ENCODE measurements around the gene OTULIN.

The OTULIN gene

DNA sequence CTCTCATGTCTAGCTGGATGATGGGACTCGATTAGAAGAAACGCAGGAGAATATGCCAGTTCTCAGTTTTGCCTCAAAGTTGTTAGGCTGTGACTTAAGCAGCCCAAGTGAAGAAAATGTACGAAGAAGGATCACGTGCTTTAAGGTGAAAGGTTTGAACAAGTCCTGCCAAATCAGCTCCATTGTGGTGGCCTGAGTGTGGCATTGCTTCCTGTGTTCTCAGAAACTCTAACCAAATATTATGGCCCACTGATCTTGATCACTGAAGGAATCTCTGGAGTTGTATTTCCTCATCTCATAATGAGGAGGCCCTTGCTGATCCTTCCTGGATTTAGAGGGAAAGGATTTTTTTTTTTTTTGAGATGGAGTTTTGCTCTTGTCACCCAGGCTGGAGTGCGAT, 44.0 kb downstream of the OTULIN start:
- DNase-seq (ENCODE audit: insufficient read length, low spot score) (no peak), FAIRE-seq (no peak)
- TF ChIP-seq, protein P1, sequence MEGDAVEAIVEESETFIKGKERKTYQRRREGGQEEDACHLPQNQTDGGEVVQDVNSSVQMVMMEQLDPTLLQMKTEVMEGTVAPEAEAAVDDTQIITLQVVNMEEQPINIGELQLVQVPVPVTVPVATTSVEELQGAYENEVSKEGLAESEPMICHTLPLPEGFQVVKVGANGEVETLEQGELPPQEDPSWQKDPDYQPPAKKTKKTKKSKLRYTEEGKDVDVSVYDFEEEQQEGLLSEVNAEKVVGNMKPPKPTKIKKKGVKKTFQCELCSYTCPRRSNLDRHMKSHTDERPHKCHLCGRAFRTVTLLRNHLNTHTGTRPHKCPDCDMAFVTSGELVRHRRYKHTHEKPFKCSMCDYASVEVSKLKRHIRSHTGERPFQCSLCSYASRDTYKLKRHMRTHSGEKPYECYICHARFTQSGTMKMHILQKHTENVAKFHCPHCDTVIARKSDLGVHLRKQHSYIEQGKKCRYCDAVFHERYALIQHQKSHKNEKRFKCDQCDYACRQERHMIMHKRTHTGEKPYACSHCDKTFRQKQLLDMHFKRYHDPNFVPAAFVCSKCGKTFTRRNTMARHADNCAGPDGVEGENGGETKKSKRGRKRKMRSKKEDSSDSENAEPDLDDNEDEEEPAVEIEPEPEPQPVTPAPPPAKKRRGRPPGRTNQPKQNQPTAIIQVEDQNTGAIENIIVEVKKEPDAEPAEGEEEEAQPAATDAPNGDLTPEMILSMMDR (IDR thresholded peaks at IDR 0.05; ENCODE audit: insufficient read depth, missing control alignments) = no peak

DNA sequence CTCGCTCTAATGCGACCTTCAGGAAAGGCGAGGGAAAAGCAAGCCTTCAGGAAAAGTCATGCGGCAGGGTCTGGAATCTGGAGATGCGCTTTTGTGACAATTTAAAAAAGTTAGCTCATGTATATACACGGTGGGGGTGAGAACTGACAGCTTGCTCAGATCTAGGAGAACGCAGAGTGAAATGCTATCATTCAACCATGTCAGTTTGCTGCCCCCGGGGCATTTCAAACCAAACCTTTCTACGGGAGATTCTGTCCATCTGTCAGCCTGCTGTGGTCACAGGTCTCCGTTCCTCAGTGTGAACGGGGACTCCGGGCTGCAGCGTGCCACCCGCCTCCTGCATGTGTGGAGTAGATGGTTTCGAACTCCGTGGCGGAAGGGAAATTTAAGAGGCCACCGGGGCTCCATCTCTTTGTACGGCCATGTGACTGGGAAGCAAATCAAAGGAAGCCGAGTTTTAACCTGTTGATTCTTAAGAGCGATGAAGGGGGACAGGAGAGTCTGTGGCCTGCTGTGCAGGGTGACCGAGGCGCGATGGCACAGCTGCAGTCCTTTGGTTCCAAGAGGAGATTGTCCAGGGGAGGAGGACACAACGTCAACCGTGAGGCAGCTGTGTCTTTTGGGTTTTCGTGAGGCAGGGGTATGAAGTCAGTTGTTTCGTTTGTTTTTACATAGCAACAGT, 45.9 kb downstream of the OTULIN start:
- DNase-seq (ENCODE audit: insufficient read length, low spot score) (no peak), FAIRE-seq (no peak)
- TF ChIP-seq, protein P1 (IDR thresholded peaks at IDR 0.05; ENCODE audit: insufficient read depth, missing control alignments) = no peak

DNA sequence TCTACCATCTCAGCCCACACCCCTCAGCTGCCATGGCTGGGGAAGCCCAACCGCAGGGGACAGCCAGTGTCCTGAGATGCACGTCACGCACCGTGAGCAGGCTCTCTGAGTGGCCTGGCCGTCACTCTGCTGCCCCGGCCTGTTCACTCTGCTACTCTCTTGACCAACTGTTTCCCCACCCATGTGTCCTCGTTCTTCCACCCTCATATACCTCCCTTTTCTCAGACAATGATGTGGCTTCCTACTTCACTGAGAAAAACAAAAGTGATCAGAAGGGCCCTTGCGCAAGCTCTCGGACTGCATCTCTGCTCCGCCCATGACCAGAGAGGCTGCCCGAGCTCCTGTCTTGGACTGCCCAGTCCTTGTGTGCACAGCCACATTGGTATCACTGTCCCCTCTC, 47.6 kb downstream of the OTULIN start:
- no peak for FAIRE-seq
- DNase-seq (ENCODE audit: insufficient read length, low spot score) = no peak
- TF ChIP-seq, protein P1 (IDR thresholded peaks at IDR 0.05; ENCODE audit: insufficient read depth, missing control alignments) = no peak

DNA sequence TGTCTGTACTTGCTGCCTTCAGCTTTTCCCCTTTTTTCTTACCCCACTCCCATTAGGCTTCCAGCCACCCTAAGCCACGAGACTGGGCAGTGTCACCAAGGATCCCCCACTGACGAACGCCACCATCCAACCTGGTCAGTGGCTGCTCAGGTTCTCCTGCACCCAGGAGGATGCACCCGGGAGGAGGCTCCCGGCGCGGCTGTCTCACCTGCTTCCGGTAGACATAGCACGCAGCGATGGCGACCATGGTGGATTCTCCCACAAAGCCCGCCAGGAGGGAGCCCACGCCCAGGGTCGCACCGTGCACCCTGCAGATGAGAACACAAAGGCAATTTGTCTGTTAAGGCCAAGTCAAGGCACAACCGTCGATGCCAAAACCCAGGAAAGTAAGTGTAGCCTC, 48.1 kb downstream of the OTULIN start:
- no peak for FAIRE-seq

DNA sequence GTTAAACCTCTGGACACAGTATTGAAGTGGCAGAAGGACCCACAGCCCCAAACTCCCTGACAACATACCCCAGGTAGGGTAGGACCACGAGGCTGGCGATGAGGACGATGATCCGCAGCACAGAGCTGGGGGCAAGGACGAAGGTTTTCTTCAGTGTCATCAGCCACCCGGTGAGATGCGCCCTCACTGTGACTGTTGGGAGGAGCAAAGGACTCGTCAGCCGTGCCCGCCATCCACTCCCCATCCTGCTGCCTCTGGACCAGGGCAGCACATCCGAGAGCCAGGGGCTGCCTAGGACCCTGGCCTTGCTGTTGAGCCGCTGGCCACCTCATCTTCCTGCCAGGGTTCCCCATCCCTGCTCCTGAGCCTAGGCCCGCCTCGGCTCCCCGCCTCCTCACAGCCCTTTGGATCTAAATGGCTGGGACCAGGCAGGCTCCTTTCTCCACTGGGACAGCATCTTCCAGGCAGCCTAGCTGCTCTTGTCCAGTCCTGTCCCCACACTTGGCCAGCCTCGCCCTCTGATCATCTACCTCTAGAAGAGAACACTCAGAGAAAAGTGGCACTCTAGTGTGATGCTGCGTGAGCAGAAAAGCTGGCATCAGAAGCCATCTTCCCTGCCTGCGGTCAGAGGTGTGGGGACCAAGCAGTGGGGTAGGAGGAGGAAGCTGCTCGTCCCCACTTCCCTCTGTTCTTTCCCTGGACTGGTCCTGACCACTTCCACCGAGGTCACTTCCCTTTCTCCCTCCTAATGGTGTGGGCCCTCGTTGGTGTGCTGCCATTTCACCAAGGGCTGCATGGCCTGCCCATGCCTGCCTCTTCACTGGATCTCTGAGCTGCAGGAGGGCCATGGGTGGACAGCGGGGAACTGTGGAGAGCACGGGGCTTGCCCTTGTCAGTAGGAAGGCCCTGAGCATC, 49.2 kb downstream of the OTULIN start:
- TF ChIP-seq, protein P1 (IDR thresholded peaks at IDR 0.05; ENCODE audit: insufficient read depth, missing control alignments) = no peak
- DNase-seq (ENCODE audit: insufficient read length, low spot score) (no peak), FAIRE-seq (no peak)

More for the DNA sequence above, 48.1 kb downstream of the OTULIN start:
- TF ChIP-seq, protein P1 (IDR thresholded peaks at IDR 0.05; ENCODE audit: insufficient read depth, missing control alignments) = no peak
- no peak for DNase-seq (ENCODE audit: insufficient read length, low spot score)

DNA sequence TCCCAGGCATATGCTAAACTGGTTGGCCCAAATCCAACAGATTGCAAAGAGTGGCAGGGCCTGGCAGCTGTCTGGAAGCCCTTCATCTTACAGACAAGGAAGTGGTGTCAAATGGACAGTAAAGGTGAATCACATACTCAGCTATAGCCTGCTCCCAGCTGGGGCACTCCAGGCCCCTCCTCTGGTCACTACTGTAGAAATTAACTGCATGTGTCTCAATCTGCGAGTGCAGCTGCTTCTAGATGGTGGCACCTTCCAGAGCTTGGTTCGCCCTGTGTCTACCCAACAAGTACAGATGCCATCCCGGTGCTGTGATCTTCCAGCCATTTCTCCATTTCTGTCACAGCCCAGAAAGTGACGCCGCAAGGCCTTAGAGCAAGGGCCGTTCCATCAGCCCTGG, 50.2 kb downstream of the OTULIN start:
- TF ChIP-seq, protein P1 (IDR thresholded peaks at IDR 0.05; ENCODE audit: insufficient read depth, missing control alignments) = no peak
- DNase-seq (ENCODE audit: insufficient read length, low spot score) (no peak), FAIRE-seq (no peak)

DNA sequence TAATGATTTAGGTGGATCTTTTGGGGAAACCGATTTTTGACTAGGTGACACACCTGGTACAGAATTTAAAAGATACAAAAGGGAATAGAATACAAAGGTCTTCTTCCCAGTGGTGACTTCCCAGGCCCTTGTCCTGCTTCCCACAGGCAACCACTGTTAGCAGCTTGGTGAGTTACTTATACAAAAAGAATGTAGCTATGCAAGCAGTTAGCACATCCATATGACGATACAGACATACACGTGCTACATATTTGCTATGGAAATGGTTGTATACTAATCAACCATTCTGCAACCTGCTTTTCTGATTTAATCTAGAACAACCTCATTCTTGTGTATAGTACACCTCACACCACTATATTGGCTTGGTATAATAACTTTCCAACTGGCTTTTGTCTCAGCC, 51.0 kb downstream of the OTULIN start:
- FAIRE-seq = no peak
- TF ChIP-seq, protein P1 (IDR thresholded peaks at IDR 0.05; ENCODE audit: insufficient read depth, missing control alignments) = no peak

More for the DNA sequence above, 51.0 kb downstream of the OTULIN start:
- no peak for DNase-seq (ENCODE audit: insufficient read length, low spot score)

Data from D721Med (cell line).